ENCODE results near the gene PTPN22.

DNA sequence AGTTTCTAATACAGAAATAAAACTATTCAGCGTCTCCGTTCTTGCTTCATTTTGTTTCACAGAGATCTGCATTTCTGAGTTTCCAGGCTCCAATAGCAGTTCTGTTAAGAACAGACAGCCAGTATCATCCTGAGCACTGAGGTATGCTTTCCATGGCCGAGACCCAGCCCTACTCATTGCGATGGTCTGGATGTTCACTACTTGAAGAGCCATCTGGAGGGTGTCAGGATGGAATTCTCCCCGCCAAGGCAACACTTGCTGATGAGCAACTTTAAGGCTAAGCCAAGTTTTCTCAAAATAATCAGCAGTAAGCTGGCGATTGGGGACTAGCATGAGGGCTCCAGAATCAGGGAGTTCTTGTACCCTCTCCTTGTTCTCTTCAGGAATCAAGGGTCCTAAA is 23.6 kb upstream of the PTPN22 start:
- TF ChIP-seq CTCF (optimal IDR thresholded peaks at IDR 0.05 in 1 of 3, IDR thresholded peaks at IDR 0.05 in 1 of 3, conservative IDR thresholded peaks at IDR 0.05 in 1 of 3; ENCODE audit: extremely low read depth in 1 of 3, insufficient read depth in 2 of 3, low read length in 3 of 3): no peak
- no peak for TF ChIP-seq EZH2 (IDR thresholded peaks at IDR 0.05; ENCODE audit: low read length)
